Nephron progenitor cell (in vitro differentiated cells): ENCODE measurements around the gene RMND5A.
"Not testable (repeated sequence)": the region's sequence is repeated elsewhere in the genome, so short reads cannot be mapped to it uniquely, and the experiment has no call there.

Experiments
- DNase-seq: peaks from one replicate; pipeline ENCODE4 v3.0.0; 2021
- H3K27ac Mint-ChIP-seq: 2 replicates; pipeline ENCODE4 v1.8.0; 2021; ENCODE audit warnings: mild to moderate bottlenecking, moderate library complexity, mixed read lengths
- H3K27me3 Mint-ChIP-seq: 2 replicates; pipeline ENCODE4 v1.8.0; 2021; ENCODE audit warnings: mild to moderate bottlenecking, low read depth, mixed read lengths; ENCODE audit not compliant: poor library complexity
- H3K36me3 Mint-ChIP-seq: 2 replicates; pipeline ENCODE4 v1.8.0; 2021; ENCODE audit warnings: low read depth, mixed read lengths
- H3K4me1 Mint-ChIP-seq: 2 replicates; pipeline ENCODE4 v1.8.0; 2021; ENCODE audit warnings: mixed read lengths
- H3K4me3 Mint-ChIP-seq: 2 replicates; pipeline ENCODE4 v1.8.0; 2021; ENCODE audit warnings: mild to moderate bottlenecking, moderate library complexity, mixed read lengths
- H3K9me3 Mint-ChIP-seq: 2 replicates; pipeline ENCODE4 v1.8.0; 2021; ENCODE audit warnings: mild to moderate bottlenecking, moderate library complexity, mixed read lengths
- CTCF ChIP-seq: fragments of 200-600 bp; sonication (generic); IDR thresholded peaks from 2 replicates; pipeline ENCODE4 v1.5.0; 2021; ENCODE audit warnings: antibody characterized with exemption

Gene RMND5A

GRCh38 chr2:86734896-86735295, 14.8 kb downstream of the RMND5A start:
- not testable (repeated sequence) for DNase-seq, H3K27me3 Mint-ChIP-seq, H3K36me3 Mint-ChIP-seq, H3K27ac Mint-ChIP-seq, H3K9me3 Mint-ChIP-seq, H3K4me3 Mint-ChIP-seq, H3K4me1 Mint-ChIP-seq

- H3K36me3 Mint-ChIP-seq: peaks cover 19% of the 10 kb centered on the region
- DNase-seq, H3K9me3 Mint-ChIP-seq, H3K27me3 Mint-ChIP-seq, H3K27ac Mint-ChIP-seq, H3K4me1 Mint-ChIP-seq, H3K4me3 Mint-ChIP-seq: not testable (repeated sequence)
Measured at GRCh38 chr2:86739485-86739884, 19.4 kb downstream of the RMND5A start.

- DNase-seq, H3K27ac Mint-ChIP-seq, H3K9me3 Mint-ChIP-seq, H3K4me1 Mint-ChIP-seq, H3K27me3 Mint-ChIP-seq, H3K4me3 Mint-ChIP-seq: not testable (repeated sequence)
- H3K36me3 Mint-ChIP-seq: peaks cover 19% of the 10 kb centered on the region
Measured at GRCh38 chr2:86739889-86740288, 19.8 kb downstream of the RMND5A start.

GRCh38 chr2:86741889-86742498, 21.9 kb downstream of the RMND5A start:
- not testable (repeated sequence) for H3K9me3 Mint-ChIP-seq, H3K27me3 Mint-ChIP-seq, H3K27ac Mint-ChIP-seq, H3K4me1 Mint-ChIP-seq, H3K4me3 Mint-ChIP-seq, DNase-seq
- peaks cover 36% of the 10 kb centered on the region for H3K36me3 Mint-ChIP-seq

- DNase-seq: no peak
- Mint-ChIP-seq H3K27ac (no peak overlapping the region), H3K36me3 (peaks cover 57% of the 10 kb centered on the region), H3K4me3 (no peak overlapping the region), H3K4me1 (no peaks in the 10 kb centered on the region), H3K27me3 (no peaks in the 10 kb centered on the region), H3K9me3 (peaks cover 6% of the 10 kb centered on the region)
- TF ChIP-seq CTCF: no peak
Measured at GRCh38 chr2:86744152-86744551, 24.1 kb downstream of the RMND5A start.

GRCh38 chr2:86746939-86747338, 26.8 kb downstream of the RMND5A start:
- Mint-ChIP-seq H3K4me1 (no peaks in the 10 kb centered on the region), H3K36me3 (peaks cover 84% of the 10 kb centered on the region), H3K27ac (no peak overlapping the region), H3K27me3 (no peaks in the 10 kb centered on the region), H3K9me3 (peaks cover 33% of the 10 kb centered on the region), H3K4me3 (no peak overlapping the region)
- TF ChIP-seq CTCF: no peak
- DNase-seq: no peak

GRCh38 chr2:86747711-86748639, 27.9 kb downstream of the RMND5A start:
- Mint-ChIP-seq H3K4me1 (no peaks in the 10 kb centered on the region), H3K9me3 (peaks cover 40% of the 10 kb centered on the region), H3K27me3 (no peaks in the 10 kb centered on the region), H3K4me3 (no peak overlapping the region), H3K36me3 (peaks cover 86% of the 10 kb centered on the region), H3K27ac (peak overlapping the region; percentile 7)
- DNase-seq: no peak
- no peak for TF ChIP-seq CTCF
